ENCODE results near the gene CNTNAP2. TPM values are rescaled to one million over a fixed set of nuclear protein-coding genes. Genes with fewer than 3 reads are reported as not detected.
"Not testable (repeated sequence)": the region's sequence is repeated elsewhere in the genome, so short reads cannot be mapped to it uniquely, and the experiment has no call there.

Gene CNTNAP2
- total RNA-seq, 1 experiment from 2014 or later, result not detected

DNA sequence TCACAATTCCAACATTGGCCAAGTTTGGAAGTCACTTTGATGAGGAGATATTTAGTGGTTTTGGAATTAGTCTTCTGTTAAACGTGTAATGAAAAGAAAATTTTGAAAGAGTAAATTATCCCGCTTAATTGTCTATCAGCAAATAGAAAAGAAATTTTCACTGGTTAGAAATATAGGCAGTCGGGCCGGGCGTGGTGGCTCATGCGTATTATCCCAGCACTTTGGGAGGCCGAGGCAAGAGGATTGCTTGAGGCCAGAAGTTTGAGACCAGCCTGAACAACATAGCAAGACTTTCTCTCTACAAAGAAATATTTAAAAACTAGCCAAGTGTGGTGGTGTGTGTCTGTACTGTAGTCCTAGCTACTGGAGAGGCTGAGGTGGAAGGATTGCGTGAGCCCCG lies 13.4 kb downstream of the CNTNAP2 start:
- no peaks in the 10 kb centered on the region for H3K36me3 ChIP-seq
- H3K4me3 ChIP-seq, result no peak overlapping the region
- H3K27me3 ChIP-seq, result no peaks in the 10 kb centered on the region
- no peak for DNase-seq
- H3K9me3 ChIP-seq, result no peaks in the 10 kb centered on the region

DNA sequence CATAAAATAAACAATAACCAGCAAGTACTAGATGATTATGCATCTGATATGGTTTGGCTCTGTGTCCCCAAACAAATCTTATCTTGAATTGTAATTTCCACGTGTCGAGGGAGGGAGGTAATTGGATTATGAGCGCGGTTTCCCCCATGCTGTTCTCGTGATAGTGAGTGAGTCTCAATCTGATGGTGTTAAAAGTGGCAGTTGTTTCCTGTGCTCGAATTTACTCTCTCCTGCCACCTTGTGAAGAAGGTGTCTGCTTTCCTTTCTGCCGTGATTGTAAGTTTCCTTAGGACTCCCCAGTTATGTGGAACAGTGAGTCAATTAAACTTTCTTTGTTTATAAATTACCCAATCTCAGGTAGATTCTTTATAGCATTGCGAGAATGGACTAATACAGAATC lies 15.1 kb downstream of the CNTNAP2 start:
- Histone ChIP-seq H3K4me3 (no peak overlapping the region), H3K36me3 (no peaks in the 10 kb centered on the region), H3K9me3 (no peaks in the 10 kb centered on the region), H3K27me3 (no peaks in the 10 kb centered on the region)
- no peak for DNase-seq

DNA sequence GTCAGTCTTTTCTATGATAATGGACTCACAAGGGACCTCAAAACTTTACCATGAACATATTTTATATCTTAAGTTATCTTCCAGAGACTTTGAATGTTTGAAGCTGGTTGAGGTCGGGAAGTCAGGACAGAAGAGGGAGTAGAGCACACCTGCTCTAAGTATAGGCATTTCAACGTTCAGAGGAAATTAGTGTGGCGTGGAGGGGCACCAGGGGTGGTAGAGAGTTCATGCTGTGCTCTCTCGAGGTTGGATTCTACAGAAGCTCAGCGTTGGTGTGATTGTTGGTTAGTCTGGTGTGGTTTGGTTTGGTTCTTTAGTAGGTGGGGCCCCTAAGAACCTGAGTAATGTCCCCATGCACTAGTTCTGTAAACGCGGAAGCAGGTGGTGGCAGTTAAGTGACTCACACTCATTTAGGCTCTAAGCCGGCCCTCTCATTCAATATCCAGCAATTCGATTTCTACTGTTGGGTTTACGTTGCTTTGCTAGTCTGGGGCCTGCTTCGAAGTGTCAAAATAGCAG lies 19.8 kb downstream of the CNTNAP2 start:
- Histone ChIP-seq H3K36me3 (no peaks in the 10 kb centered on the region), H3K4me3 (no peak overlapping the region), H3K27me3 (no peaks in the 10 kb centered on the region), H3K9me3 (no peaks in the 10 kb centered on the region)
- DNase-seq, result no peak

DNA sequence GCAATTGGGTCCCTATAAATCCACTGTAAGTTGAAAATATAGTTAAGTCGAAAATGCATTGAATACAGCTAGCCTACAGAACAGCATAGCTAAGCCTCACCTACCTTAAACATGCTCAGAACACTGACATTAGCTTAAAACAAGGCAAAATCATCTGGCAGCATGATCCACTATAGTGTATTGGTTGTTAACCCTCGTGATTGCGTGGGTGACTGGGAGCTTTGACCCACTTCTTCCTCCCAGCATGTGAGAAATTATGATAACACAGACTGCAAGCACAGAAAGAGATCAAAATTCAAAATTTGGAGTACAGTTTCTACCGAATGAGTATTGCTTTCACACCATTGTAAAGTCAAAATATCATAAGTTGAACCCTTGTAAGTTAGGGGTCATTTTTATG lies 22.3 kb downstream of the CNTNAP2 start:
- Histone ChIP-seq H3K36me3 (no peaks in the 10 kb centered on the region), H3K27me3 (no peaks in the 10 kb centered on the region), H3K4me3 (no peak overlapping the region), H3K9me3 (no peaks in the 10 kb centered on the region)
- no peak for DNase-seq

DNA sequence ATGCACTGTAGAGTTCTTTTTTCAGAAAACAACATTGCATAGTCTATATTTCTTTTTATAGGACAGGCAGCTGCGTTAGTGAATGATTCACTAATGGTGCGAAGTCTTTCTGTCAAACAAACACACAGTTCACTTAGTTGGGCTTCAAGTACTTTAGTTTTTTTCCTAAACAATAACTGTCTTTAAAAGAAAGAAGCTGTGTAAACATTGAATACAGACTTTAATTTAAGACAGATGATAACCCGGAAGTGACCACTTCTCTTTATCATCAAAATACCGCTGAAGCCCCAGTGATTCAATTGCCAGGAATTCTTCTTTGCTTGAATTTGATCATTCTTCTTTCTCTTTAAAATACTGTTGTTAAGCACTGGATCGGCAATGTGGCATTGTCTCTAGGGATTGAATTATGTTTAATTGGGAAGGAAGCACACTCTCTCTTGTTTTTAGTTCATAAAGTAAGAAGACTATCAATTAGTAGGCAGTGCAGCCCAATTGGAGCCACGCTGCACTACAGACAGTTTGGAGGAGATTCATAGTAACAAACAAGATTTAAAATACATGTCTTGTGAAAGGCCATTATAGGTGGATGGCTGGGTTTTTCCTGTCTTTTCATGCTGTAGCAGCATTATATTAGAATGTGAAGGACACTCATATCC lies 30.4 kb downstream of the CNTNAP2 start:
- H3K36me3 ChIP-seq, result no peaks in the 10 kb centered on the region
- no peaks in the 10 kb centered on the region for H3K9me3 ChIP-seq
- no peaks in the 10 kb centered on the region for H3K27me3 ChIP-seq
- no peak for DNase-seq
- H3K4me3 ChIP-seq, result peak overlapping the region; percentile 9; the same call in 1 of the 2 replicates

DNA sequence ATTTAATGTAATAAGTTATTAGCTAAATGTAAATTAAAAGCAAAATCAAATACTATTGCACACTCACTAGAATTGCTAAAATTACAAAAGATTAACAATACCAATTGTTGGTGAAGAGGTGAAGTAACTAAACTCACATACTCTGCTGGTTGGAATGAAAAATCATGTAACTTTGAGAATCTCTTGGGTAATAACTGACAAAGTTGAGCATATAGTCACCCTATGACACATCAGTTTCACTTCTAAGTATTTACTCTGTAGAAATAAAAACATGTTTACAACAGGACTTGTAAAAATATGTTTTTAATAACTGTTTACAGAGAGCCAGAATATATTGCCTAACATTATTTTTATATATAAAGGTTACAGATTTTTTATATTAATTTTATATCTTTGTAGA lies 33.6 kb downstream of the CNTNAP2 start:
- Histone ChIP-seq H3K36me3 (no peaks in the 10 kb centered on the region), H3K27me3 (no peaks in the 10 kb centered on the region)
- no peak for DNase-seq

DNA sequence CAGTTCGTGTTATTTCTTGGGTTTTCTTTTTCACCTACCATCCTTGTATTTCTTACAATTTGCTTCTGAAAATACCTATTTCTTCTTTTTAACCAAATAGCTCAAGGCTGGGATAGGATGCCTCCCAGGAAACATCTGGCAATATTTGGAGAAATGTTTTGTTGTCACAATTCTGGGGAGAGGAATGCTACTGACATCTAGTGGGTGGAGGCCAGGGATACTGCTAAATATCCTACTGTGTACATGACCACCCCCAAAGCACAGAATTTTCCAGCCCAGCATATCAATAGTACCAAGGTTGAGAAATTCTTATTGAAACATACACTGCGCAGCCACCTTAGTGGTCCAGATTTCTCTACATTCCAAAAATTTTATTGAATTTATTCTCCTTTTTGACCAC lies 55.5 kb downstream of the CNTNAP2 start:
- DNase-seq, result no peak
- no peaks in the 10 kb centered on the region for H3K27me3 ChIP-seq
- H3K36me3 ChIP-seq, result no peaks in the 10 kb centered on the region
- H3K4me3 ChIP-seq, result no peak overlapping the region
- no peaks in the 10 kb centered on the region for H3K9me3 ChIP-seq

More for the DNA sequence above, 33.6 kb downstream of the CNTNAP2 start:
- Histone ChIP-seq H3K9me3 (no peaks in the 10 kb centered on the region), H3K4me3 (no peak overlapping the region)

DNA sequence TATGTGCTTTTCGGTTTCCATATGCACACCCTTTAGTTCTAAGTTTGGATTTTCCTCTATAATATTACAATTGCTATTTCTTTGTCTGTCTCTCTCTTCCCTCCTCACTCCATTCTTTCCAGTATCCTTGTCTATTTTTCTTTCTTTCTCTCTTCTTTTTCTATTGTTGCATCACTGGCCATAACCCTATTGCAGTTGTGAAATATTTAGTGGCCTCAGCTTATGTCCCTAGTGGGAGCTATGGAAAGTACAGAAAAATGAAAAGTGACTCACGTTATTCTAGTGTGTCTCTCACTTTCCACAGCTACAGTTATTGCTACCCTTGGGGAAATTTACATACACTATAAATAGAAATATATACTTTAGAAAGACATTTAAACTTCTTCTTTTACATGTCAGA lies 59.1 kb downstream of the CNTNAP2 start:
- H3K36me3 ChIP-seq, result no peaks in the 10 kb centered on the region

DNA sequence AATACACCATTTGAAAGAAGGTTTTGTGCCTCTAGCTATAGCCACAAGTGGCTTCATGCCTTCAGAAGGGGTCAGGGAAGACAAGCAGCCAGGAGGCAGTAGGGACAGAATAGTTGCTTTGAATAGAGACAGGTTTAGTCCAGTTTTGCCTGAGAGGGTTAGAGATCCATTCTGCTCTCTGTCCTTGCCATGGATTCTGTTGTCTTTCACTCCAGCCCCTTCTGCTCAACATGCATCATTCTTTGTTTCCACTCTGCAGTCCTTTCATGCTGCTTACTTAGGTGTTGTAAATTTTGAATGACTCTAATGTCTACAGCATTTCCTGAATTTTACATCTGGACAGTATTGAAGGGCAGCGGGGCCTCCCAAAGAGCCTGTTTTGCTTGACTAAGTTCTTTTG lies 60.3 kb downstream of the CNTNAP2 start:
- Histone ChIP-seq H3K36me3 (no peaks in the 10 kb centered on the region), H3K9me3 (no peaks in the 10 kb centered on the region), H3K27me3 (no peaks in the 10 kb centered on the region), H3K4me3 (no peak overlapping the region)
- no peak for DNase-seq

More for the DNA sequence above, 59.1 kb downstream of the CNTNAP2 start:
- Histone ChIP-seq H3K9me3 (no peaks in the 10 kb centered on the region), H3K27me3 (no peaks in the 10 kb centered on the region), H3K4me3 (no peak overlapping the region)
- no peak for DNase-seq

DNA sequence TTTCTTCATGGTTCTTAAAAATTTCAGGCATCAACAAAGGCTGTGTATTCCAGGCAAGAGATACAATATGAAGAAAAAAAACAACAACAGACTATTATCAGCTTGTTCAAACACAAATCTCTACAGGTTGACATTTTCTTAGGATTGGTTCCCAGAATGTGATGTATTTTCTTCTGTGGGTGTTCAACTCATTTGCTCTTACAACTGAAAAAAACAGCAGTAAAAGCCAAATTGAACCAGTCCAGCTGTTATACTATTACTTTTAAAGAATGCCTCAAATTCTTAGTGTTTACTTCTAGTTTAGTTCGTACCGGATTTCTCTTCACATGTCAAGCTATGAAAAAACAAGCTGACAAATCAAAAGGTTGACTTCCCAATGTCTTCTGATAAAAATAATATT lies 60.7 kb downstream of the CNTNAP2 start:
- Histone ChIP-seq H3K27me3 (no peaks in the 10 kb centered on the region), H3K36me3 (no peaks in the 10 kb centered on the region), H3K4me3 (no peak overlapping the region), H3K9me3 (no peaks in the 10 kb centered on the region)
- DNase-seq, result no peak

DNA sequence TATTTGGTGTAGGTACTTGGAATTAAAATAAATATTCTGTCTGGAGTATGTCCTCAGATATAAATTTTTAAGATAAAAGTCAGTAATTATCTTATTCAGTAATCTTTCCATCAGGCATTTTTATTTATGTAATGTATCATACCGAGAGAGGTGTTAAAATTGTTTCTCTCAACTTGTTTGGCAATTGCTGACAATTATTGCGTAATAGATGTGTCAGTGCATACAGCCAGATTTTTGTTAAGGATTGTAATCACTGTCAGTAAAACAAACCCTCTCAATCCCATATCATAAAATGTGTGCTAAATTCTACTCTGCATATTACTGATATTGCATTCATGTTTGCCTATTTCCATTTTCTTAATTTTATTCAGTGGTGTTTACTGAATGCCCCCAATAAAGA lies 69.2 kb downstream of the CNTNAP2 start:
- Histone ChIP-seq H3K27me3 (no peaks in the 10 kb centered on the region), H3K4me3 (no peak overlapping the region), H3K36me3 (no peaks in the 10 kb centered on the region), H3K9me3 (no peaks in the 10 kb centered on the region)
- DNase-seq, result no peak

DNA sequence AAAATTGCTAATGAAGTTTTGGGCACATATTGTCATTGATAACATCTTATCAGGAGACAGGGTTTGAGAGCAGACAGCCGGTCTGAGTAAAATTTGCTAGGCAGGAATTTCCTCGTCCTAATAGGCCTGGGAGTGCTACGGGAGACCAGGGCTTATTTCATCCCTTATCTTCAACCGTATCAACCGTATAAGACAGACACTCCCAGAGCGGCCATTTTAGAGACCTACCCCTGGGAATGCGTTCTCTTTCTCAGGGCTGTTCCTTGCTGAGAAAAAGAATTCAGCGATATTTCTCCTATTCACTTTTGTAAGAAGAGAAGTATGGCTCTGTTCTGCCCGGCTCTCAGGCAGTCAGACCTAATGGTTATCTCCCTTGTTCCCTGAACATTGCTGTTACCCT lies 74.8 kb downstream of the CNTNAP2 start:
- DNase-seq, H3K36me3 ChIP-seq, H3K9me3 ChIP-seq, H3K4me3 ChIP-seq, H3K27me3 ChIP-seq: not testable (repeated sequence)

DNA sequence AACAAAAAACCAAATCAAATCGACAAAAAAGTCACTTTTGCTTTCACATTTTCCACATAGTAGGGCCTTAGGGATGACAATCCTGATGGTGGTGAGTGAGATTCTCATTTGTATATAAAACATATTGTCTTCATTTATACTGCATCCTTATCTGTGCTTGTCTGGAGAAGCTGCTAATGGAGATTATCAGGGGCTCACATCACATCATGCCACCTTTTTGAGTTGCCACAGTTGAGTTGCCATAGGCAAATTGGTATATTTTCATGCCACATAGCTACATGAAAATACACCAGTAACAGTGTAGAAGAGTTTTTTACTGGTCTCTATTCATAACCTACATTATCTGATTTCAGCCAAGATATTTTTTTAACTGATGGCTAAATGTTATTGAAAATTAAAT lies 85.3 kb downstream of the CNTNAP2 start:
- Histone ChIP-seq H3K27me3 (no peaks in the 10 kb centered on the region), H3K9me3 (no peaks in the 10 kb centered on the region)
- no peak for DNase-seq

DNA sequence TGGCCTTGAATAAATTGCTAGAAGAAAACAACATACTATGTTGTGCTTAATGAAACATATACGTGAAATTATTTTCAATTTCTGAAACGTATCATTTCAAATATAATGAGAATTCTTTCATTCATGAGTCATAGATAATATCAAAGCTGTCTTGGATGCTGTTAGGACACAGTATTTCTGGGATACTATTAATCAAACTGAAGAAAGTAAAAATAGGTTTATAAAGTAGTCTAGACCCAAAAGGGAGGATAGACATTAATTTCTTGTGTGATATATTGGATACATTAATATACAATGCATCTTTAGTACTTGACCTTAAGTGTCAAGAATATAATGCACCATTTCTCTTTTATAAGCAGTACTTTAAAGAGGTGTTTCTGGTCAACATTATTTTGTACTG lies 89.7 kb downstream of the CNTNAP2 start:
- DNase-seq, result no peak
- Histone ChIP-seq H3K27me3 (no peaks in the 10 kb centered on the region), H3K4me3 (no peak overlapping the region), H3K9me3 (no peaks in the 10 kb centered on the region), H3K36me3 (no peaks in the 10 kb centered on the region)

More for the DNA sequence above, 85.3 kb downstream of the CNTNAP2 start:
- H3K36me3 ChIP-seq, result no peaks in the 10 kb centered on the region
- H3K4me3 ChIP-seq, result no peak overlapping the region

DNA sequence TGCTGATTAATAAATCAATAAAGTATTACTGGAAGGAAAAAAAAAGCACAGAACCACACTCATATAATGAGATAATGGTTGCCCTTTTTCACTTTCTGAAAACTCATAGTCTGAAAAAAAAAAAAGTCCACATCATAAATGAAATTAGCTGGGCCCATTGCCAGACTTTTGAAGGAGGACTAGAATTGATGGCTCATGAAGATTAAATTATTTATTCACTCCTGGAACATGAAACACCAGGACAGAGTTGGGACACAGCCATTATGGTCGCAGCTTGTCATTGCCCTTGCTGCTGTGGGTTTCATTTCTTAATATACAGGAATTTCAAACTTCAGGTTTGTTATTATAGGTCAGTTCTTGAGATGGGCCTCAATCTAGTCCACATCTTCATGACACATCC lies 91.9 kb downstream of the CNTNAP2 start:
- no peaks in the 10 kb centered on the region for H3K9me3 ChIP-seq
- H3K4me3 ChIP-seq, result no peak overlapping the region
- H3K36me3 ChIP-seq, result no peaks in the 10 kb centered on the region
- DNase-seq, result no peak
- no peaks in the 10 kb centered on the region for H3K27me3 ChIP-seq

DNA sequence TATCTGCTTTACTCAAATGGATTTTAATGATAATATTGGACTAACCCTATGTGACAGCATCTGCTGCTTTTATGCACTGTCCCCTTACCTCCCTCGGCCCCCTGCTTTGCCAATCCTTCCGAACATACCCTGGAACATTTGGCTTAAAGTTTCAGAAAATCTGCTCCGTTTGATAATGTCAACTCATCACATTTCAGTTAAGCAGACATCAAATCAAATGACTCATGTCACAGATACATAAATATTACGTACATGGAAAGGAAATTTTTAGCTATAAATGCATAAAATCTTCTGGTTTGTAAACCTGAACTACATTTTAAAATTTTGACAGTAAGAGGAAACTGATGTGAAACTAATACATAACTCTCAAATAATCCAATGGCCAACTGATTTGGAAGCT lies 98.2 kb downstream of the CNTNAP2 start:
- DNase-seq, result no peak
- no peaks in the 10 kb centered on the region for H3K27me3 ChIP-seq
- no peaks in the 10 kb centered on the region for H3K9me3 ChIP-seq
- H3K36me3 ChIP-seq, result no peaks in the 10 kb centered on the region
- H3K4me3 ChIP-seq, result no peak overlapping the region

DNA sequence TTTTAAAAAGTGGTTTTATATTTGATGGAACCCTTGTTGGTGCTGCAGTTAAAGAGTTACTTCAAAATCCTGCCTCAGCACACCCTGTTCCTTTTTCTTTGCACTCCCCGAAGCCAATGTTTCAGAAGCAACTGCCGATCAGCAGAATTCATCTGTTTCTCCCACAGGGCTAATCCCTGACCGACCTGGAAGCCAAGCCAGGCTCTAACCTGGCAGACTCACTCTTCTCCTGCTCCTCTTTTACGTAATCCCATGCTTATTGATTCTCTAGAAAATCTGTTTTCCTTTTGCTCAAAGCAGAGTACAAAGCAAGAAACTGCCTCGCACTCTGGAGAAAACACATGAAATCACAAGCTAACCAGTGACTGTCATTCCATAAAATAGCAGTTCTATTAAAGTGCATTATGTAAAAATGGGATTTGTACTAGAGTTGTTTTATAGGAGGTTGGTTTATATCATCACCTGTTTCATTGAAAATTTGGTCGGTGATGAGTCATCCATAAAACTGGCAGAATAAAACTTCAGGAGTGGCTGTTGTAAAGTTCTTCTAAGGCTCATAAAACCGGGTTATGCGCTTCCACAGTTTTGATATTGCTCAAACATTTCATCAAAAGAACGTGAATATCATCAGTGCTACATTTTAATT lies 99.9 kb downstream of the CNTNAP2 start:
- H3K9me3 ChIP-seq, result no peaks in the 10 kb centered on the region
- no peak overlapping the region for H3K4me3 ChIP-seq
- H3K27me3 ChIP-seq, result no peaks in the 10 kb centered on the region
- no peak for DNase-seq
- no peaks in the 10 kb centered on the region for H3K36me3 ChIP-seq

DNA sequence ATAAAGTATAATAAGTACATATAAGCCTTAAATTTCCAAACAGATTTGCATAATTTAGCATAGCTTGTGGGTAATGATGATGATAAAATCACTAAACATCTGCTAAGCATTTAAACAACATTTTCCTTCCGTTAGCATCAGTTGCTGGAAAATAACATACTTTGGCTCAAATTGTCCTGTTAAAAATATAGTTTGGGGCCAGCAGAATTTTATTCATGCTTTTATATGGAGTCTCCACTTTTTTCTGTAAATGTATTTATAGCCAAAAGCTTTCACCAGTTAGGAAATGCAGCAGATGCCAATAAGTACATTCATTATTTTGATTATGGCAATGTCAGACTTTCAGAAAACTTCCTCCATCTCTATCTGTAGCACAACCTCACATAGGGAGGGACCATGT lies 107.2 kb downstream of the CNTNAP2 start:
- no peak overlapping the region for H3K4me3 ChIP-seq
- H3K27me3 ChIP-seq, result no peaks in the 10 kb centered on the region
- DNase-seq, result no peak
- no peaks in the 10 kb centered on the region for H3K36me3 ChIP-seq
- H3K9me3 ChIP-seq, result no peaks in the 10 kb centered on the region

All from MG63 (cell line).